ENCODE measurements around the gene BFSP1.

BFSP1 gene

DNA sequence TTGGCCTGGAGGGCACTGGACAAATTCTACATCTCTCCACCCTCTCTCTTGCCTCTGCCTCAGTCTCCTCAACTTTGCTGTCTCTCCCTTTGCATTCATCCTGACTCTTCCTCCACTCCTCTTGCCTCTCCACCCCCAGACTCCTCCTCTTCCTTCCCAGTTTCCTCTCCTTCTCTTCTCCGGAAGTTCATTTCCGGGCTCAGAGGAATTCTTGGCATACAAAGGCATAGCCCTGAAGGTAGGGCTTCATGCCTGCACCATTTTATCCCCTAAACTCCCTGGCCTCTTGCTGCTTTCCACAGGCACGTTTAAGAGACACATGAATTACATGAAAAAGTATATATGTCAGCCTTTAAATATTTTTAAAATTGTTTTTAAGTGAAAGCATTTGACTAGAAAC, 10.6 kb downstream of the BFSP1 start:
- no peak for DNase-seq (ENCODE audit: low read depth)

DNA sequence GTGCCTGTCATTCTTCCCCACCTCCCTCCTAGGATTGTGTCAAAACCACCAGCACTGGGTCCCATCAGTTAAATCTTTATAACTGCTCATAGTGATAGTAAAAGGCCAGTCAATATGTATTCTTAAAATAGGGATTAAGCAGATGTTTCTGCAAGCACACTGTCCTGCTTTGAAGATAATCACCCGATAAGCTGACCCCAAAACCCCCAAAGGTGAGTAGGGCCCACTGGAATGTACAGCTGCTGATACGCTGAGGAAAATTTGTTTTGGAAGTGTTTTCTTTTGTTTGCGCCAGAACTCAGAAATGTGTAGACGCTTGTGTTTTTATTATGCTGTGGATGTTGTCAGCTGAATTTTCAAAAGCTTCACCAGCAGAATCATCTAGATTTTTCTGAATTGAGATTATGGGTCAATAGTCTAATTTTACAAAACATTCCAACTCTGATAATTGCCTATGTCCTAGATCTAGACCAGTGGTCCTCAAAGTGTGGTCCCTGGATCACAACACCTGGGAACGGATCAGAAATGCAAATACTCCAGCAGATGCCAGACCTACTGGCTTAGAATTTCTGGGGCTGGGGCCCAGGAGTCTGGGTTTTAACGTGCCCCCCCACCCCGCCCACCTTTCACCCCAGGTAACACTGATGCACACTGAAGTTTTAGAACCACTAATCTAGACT, 11.4 kb downstream of the BFSP1 start:
- no peak for DNase-seq (ENCODE audit: low read depth)

DNA sequence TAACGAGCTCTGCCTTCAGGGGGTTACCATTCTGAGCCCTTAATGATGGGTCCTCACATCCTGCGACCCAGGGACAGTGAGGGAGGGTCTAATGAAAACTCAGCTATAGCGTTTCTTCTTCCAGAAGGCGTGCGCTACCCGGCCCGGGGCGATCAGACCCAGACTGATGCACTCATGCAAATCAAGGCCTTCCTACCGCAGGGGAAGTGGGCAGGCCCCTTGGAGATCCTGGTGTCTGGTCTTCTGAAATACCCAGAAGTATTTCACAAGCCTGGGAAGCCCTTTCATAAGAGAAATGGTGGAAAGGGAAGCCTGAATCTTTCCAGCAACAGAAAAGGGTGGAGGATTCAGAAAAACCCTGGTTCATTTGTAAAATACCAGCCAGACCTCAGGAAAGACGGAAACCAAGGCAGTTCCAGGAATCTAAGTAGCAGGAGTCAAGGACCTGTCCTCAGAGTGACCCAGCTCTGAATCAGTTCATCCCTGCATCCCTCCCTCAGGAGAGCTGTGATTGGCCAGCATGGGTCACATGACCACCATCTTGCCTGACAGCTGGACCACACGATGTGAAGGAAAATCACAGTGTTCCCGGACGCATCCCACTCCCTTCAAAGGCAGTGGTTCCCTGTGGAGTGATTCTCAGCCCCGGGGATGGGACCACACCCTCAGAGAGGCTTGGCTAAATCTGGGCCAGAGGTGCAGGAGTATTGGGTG, 12.7 kb downstream of the BFSP1 start:
- DNase-seq (ENCODE audit: low read depth): peak; percentile 58

DNA sequence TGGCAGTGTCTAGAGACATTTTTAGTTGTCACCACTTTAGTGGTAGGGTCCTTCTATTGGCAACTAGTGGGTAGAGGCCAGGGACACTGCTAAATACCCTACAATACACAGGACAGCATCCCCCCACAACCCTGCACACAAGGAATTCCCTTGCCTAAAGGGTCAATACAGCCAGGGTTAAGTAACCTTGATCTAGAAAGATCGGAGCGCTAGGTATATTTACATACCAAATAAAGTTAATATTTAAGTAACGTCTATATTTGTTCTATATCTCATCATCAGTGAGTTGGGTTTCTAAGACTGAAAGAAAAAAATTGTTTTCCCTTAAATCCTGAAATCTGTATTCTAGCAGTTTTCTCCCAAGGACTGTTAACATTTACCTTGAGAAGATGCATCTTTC, 16.1 kb downstream of the BFSP1 start:
- no peak for DNase-seq (ENCODE audit: low read depth)

DNA sequence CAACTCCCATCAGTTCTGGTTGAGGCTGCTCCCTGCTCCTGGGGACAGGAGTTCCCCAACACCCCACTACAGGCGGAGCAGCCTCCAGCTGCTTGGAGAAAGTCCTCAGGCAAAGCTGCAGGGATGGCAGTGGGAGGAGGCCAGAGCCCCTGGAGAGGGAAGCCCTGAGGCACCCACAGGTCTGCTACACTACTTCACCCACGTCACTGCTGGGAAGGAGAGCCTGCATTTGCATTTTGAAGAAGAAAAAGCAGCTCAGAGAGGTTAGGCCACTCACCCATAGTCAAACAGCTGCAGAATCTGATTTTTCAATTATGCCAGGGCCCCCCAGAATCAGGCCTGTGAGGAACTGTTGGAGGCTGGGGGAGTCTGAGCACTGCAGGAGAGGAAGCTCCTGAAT, 17.2 kb downstream of the BFSP1 start:
- no peak for DNase-seq (ENCODE audit: low read depth)

DNA sequence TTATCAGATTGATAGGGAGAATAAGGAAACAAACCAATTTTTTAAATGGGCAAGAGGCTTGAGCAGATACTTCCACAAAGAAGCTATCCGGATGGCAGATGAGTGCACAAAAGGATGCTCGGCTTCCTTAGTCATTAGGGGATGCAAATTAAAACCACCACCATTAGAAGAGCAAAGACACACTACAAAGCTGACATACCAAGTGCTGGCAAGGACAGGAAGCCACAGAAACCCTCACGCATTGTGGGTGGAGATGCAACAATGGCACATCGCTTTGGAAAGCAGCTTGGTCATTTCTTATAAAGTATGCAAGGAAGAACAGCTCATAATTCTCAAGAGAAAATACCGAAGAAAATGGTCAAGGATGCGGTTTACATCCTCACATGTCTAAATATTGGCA, 19.8 kb downstream of the BFSP1 start:
- DNase-seq (ENCODE audit: low read depth): no peak

DNA sequence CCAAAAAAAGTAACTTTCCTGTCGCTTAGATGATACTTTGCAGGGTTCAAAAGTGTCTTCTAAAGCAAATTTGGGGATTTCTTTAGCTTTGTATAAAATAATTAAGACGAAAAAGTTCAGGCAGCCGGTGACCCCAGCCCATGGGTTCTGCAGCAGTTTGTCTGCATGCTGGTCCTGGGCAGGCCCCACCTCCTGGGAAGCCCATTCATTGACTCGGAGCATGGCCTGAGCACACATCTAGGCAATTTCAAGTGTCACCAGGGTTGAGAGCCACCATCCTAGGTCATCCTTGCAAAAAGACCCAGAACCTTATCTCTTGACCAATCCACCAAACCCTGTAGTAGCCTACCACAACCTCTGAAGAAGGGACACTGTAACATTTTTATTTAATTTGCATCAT, 20.6 kb downstream of the BFSP1 start:
- DNase-seq (ENCODE audit: low read depth): no peak

DNA sequence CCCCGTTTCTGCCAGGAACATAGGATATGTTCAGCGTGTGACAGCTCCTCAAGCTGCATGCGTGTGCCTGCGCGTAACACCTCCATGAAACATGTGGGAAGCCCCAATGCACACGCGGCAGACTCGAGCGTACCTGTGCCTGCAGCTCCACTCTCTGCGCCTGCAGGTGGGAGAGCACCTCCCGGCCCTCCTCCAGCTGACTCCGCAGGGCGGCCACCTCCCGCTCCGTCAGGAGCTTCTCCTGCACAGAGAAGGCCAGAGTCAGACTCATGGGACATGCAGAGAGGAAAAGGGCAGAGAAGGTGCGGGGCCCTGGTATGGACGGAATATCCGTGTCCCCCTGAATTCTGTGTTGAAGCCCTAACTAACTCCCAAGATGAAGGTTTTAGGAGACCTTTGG, 22.4 kb downstream of the BFSP1 start:
- DNase-seq (ENCODE audit: low read depth): no peak

DNA sequence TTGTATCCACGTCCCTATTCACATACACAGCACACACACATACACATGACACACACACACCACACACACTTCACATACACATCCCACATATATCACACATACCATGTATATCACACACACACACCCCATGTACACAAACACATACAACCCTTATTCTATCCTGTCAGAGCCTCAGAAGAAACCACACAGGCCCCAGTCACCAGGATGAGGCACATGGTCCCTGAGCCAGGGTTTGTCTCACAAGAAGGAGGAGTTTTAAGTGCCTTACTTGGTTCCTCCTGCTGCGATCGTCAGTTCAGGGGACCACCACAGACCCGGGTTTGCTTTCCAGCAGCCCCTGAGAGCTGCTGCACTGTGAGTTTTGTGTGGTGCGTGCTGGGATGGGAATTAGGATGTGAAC, 23.6 kb downstream of the BFSP1 start:
- no peak for DNase-seq (ENCODE audit: low read depth)

DNA sequence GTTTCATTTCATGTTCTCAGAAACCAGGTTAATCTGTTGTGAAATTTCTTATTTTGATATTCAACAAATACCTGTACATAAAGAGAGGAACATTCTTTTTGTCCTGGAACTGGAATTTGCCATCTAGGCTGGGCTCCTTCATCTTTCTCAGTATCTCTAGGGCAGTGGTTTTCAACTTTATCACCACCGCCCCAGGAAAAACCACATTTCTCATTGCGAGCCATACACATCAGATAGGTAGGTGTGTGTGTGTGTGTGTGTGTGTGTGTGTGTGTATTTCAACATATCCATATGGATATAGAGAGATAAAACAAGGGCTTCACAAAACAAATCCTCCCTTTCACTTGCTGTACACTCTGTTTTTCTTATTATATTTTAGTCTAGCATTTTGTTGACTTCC, 24.1 kb downstream of the BFSP1 start:
- peak; percentile 35 for DNase-seq (ENCODE audit: low read depth)

DNA sequence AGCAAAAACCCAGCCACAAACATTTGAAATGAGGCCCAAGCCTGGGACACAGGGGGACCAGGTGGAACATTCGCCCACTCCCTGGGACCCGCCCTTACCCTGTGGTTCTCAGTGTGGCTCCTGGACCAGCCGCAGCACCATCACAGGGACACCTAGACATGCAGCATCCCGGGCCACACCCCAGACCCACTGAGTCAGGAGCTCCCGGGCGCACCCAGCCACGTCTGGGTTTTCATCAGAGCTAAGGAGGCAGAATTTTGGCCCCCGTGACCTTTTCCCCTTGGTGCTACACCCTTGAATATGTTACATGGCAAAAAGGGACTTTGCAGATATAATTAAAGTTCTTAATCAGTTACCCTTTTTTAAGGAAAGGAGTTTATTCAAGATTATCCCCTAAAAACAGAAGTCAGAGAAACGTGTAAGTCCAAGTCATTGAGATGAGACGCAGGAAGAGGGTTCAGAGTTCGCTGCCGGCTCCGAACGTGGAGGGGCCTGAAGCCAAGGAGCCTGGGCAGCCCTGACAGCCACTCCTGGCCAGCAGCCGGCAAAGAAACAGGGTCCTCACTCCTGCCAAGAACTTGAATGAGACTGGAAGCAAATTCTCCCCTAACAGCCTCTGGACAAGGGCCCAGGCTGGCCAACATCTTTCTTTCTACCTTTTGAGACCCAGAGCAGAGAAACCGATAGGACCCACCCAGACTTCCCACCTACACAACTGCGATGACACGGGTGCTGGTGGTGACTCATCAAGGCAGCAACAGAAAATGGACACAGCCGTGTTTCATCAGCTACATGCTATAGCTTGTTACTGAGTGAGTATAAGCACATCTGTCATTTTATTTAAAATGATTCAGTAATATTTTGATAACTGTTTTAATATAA, 25.3 kb downstream of the BFSP1 start:
- DNase-seq (ENCODE audit: low read depth): peak; percentile 36

DNA sequence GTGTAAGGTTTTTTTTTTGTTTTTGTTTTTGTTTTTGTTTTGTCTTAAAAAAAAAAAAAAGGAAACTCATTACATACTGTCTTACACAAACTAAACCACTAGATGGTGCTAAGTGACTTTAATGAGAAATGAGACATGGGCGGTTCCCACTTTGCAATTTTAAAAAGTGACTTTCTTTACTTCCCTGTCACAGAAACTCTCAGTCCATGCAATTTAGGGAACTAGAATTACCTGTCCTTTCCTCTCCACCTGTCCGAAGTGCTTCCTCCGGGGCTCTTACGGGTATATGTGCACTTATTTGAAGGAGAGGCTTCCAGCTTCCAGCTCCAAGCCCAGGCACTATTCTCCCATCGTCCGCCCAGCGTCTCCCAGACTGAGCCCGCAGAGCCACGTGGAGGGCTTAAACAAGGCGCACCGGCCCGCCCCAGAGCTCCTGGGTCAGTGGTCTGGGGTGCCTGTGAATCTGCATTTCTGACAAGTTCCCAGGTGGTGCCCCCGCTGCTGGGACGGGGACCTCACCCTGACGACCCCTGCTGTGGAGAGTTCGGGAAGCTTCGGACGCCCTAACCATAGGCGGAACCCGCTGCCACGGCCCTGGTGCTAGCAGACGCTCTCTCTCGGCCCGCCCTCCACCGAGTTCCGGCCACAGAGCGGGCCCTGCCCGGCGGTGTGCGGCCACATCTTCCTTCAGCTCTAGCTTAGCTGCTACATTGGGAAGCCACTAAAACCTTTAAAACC, 26.1 kb downstream of the BFSP1 start:
- peak; percentile 44 for DNase-seq (ENCODE audit: low read depth)

DNA sequence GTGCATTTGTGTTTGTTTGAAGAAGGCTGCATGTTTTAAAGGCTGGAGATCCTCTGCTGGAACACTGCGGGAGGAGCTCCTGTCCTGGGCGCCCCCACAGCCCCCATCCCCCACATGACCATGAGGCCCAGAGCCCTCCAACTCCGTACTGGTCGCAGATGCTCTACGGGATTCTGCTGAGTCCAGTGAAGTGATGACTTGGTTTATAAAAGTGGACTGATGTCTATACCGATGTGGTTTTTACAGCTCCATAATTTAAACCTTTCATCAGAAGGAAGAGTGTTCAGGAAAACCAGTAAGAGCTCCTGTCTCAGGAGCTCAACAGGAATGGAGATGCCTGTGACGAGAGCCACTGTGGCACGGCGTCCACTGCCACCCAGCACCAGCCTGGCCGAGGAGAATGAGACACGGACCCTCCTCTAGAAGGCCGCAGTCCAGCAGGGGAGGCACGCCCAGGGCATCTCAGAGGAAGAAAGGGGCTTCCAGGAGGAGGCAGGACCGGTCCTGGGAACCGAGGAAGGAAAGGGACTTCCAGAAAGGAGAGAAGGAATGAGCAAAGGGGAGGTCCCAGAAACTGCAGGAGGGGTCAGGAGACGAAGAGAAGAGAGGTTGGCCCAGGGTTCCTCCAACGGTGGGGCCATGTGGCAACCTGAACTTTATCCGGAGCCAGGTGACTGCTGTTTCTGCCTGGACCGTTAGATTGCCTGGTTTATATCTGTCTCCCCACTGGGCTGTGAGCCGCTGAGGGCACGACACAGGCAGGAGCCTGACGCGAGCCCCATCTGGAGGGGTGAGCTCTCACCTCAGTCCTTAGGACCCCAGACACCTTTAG, 26.9 kb downstream of the BFSP1 start:
- no peak for DNase-seq (ENCODE audit: low read depth)

DNA sequence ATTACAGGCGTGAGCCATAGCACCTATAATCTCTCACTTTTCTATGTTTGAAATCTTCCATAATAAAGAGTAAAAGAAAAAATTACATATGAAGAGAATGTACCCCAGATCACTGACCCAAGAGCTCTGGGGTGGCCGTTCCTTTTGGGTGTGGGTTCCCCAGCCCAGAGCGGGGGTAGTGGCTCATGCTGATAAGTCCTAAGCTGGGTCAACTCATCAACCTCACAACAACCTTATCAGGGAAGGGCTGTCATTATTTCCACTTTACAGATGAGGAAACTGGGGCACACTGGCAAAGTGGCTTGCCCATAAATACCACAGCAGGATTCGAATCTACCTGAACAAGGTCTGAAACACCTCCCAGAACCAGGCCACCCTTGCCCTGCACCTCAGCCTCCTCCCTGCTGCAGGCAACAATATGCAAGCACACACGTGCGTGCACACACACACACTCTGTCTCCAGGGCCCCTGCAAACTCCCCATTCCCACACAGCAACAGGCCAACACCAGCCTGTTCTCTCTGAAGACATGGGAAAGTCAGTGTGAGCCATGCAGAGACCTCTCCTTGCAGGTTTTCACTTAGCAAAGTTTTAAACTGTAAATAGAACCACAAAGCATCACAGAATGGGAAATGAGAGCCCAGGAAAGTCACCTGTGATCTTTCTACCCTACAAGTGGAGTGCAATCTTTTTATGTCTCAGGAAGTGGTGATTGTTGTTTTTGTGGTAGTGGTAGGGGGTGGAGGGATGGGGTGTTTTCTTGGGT, 27.7 kb downstream of the BFSP1 start:
- no peak for DNase-seq (ENCODE audit: low read depth)

DNA sequence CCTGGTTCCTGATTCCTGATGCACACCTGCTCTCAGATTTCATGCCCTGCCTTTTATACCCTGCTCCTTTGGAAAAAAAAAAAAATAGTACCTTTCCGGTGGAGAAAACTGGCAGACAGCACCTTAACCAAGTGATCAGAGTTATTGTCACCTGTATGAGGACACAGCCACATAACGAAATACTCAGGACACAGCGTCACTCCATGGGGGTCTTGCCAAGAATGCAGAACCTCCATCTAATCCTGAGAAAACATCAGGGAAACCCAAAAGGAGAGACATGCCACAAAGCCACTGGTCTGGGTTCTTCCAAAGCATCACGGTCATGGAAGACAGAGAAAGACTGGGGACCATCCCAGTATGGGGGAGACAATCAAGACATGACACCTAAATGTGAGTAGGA, 29.1 kb downstream of the BFSP1 start:
- no peak for DNase-seq (ENCODE audit: low read depth)

DNA sequence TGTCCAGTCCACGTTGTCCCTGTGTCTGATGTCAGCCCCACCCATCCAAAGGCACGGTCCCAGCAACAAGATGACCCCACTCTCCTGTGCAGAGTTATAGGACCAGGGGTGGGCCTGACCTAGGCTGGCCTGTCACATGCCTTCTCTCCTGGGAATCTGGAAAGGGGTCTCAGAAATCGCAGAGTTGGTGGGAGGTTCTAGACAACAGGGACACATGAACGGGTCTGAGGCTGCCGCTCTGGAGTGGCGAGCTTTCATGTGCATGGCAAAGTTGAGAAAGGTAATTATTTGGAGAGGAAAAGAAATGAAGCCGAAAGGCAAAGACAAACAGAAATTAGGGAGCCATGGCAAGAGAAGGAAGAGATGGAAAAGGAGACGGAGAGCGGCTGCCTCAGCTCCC, 29.5 kb downstream of the BFSP1 start:
- no peak for DNase-seq (ENCODE audit: low read depth)

DNA sequence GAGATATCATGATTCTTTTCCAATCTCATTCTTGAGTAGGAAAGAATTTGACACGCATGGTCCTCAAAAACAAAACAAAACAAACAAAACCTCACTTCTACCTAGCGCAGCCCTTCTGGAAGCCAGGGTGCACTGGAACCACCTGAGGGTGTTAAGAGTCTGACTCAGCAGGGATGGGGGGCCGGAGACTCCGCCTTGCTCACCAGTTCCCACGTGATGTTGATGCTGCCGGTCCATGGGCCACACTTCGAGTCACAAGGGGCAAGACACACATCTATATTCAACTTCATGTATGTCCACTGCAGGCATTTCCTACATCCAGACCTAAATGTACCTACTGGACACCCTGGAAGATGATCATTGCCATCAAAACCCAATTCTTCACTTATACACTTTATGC, 30.4 kb downstream of the BFSP1 start:
- no peak for DNase-seq (ENCODE audit: low read depth)

DNA sequence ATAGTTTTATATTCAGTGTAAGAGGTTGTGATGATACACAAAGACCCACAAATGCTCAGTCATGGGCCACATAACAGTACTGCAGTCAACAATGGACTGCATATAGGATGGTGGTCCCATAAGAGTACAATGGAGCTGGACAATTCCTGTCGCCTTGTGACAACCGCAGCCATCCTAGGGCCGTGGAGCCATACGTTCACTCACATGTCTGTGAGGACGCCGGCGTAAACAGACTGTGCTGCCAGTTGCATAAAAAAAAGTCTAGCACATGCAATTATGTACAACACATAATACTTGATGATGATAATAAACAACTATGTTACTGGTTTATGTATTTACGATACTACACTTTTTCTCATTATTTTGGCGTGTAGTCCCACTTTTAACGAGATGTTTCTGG, 30.9 kb downstream of the BFSP1 start:
- DNase-seq (ENCODE audit: low read depth): no peak

DNA sequence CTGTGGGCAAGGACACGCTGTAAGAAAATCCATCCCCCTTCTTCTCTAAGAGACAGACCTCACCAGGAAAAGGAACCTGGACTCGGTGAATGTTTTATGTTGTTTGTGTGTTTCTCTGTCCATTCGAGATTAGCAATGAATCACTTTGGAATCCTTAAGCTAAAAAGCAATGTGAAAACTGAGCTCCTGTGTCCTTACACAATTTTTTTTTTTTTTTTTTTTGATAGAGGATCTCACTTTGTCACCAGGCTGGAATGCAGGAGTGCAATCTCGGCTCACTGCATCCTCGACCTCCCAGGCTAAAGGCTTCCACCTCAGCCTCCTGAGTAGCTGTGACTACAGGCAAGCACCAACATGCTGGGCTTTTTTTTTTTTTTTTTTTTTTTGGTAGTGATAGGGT, 32.1 kb downstream of the BFSP1 start:
- peak; percentile 68 for DNase-seq (ENCODE audit: low read depth)

DNA sequence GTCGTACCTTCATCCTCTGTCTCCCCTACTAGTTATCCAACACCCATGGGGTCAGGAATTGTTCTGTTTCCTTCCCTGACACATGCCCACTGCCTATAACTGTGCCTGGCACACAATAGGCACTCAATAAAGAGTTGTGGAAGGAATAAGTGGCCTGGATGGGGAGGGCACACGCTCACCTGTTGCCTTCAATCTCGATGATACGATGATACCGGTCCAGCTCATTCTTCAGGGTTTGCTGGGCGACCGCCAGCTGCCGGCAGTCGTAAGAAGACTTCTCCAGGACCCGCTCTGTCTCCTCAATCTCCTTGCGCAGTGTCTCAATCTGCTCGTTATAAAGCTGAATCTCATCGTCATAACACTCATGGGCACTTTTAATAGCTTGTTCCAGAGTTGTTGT, 32.5 kb downstream of the BFSP1 start:
- DNase-seq (ENCODE audit: low read depth): no peak
